ENCODE results near the gene GATAD1. TPM values are rescaled to one million over a fixed set of nuclear protein-coding genes. Genes with fewer than 3 reads are reported as not detected.
A peak's percentile ranks its signal among the peaks of the same experiment; 100 is the strongest.
"Not testable (repeated sequence)": the region's sequence is repeated elsewhere in the genome, so short reads cannot be mapped to it uniquely, and the experiment has no call there.

The GATAD1 gene
- total RNA-seq, 1 experiment from 2014 or later = 37.6 TPM

DNA sequence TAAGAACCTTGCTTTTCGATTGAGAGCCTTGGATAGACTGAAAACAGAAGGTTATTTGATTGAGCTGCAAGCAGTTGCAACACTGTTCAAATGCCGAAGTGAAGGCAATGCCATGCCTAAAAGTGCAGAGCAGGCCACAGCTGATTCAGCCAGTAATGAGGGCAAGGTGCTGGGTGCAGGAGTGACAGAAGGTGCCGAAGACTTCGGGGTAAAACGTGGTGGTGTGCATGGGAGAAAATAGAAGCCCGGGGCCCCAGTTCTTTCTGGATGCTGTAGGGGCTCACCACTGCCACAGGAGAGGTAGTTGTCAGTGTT is 43.6 kb upstream of the GATAD1 start:
- POLR2A ChIA-PET = no interaction called here
- H3K36me3 Mint-ChIP-seq = peaks cover 3% of the 10 kb centered on the region
- peaks cover 6% of the 10 kb centered on the region for H3K4me1 Mint-ChIP-seq
- H3K9me3 Mint-ChIP-seq = no peaks in the 10 kb centered on the region
- DNase-seq (ENCODE audit: low spot score) = no peak
- CTCF ChIA-PET = interaction anchor here (1.4 to 2.2 kb wide), 2 partner anchors 44 to 58 kb away, joined by 5 to 10 read pairs; partner anchors contain the start of gene GATAD1
- H3K27ac Mint-ChIP-seq = peak overlapping the region; percentile 68
- no peak overlapping the region for H3K4me3 Mint-ChIP-seq
- peak; percentile 32 for ATAC-seq
- H3K27me3 Mint-ChIP-seq (ENCODE audit: low read depth) = no peaks in the 10 kb centered on the region
- TF ChIP-seq NFYB (CRISPR knock-in tag; conservative IDR thresholded peaks at IDR 0.05; ENCODE audit: low read depth) (no peak), ZNF263 (CRISPR knock-in tag; IDR thresholded peaks at IDR 0.05; ENCODE audit: low read depth) (no peak), ESRRA (CRISPR knock-in tag; IDR thresholded peaks at IDR 0.05; ENCODE audit: borderline replicate concordance) (no peak), TP53 (CRISPR knock-in tag; IDR thresholded peaks at IDR 0.05) (no peak), ZNF671 (CRISPR knock-in tag; IDR thresholded peaks at IDR 0.05) (no peak)
- TF ChIP-seq, protein P1, sequence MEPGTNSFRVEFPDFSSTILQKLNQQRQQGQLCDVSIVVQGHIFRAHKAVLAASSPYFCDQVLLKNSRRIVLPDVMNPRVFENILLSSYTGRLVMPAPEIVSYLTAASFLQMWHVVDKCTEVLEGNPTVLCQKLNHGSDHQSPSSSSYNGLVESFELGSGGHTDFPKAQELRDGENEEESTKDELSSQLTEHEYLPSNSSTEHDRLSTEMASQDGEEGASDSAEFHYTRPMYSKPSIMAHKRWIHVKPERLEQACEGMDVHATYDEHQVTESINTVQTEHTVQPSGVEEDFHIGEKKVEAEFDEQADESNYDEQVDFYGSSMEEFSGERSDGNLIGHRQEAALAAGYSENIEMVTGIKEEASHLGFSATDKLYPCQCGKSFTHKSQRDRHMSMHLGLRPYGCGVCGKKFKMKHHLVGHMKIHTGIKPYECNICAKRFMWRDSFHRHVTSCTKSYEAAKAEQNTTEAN (CRISPR knock-in tag; IDR thresholded peaks at IDR 0.05) = no peak

DNA sequence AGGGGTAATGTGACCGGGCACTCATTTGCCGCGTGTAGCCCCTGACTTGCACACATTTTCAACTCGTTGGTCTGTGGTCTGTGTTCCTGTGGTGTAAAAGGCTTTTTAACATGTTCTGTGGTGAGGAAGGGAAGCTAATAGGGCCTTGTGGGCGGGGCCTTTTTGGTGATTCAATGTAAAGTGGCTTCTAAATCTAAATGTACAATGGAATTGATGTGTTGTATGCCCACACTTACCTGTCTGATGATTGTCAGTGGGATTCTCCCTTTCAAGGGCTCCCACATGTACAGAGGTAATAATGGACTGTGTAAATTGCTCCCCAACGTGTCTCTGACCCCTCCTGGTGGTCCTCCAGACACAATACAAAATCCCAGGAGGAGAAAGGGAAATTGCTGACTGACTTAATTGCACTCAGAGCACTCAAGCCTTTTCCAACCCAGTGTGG is 43.1 kb upstream of the GATAD1 start:
- no peak for DNase-seq (ENCODE audit: low spot score)
- TF ChIP-seq ELF4 (CRISPR knock-in tag; IDR thresholded peaks at IDR 0.05; ENCODE audit: low read depth) = no peak
- no peak for TF ChIP-seq SMAD3 (CRISPR knock-in tag; IDR thresholded peaks at IDR 0.05; ENCODE audit: borderline replicate concordance)
- no peak for TF ChIP-seq MXD4 (CRISPR knock-in tag; IDR thresholded peaks at IDR 0.05; ENCODE audit: borderline replicate concordance)
- TF ChIP-seq, protein P2, sequence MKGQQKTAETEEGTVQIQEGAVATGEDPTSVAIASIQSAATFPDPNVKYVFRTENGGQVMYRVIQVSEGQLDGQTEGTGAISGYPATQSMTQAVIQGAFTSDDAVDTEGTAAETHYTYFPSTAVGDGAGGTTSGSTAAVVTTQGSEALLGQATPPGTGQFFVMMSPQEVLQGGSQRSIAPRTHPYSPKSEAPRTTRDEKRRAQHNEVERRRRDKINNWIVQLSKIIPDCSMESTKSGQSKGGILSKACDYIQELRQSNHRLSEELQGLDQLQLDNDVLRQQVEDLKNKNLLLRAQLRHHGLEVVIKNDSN (CRISPR knock-in tag; IDR thresholded peaks at IDR 0.05) = no peak
- TF ChIP-seq, protein P3, sequence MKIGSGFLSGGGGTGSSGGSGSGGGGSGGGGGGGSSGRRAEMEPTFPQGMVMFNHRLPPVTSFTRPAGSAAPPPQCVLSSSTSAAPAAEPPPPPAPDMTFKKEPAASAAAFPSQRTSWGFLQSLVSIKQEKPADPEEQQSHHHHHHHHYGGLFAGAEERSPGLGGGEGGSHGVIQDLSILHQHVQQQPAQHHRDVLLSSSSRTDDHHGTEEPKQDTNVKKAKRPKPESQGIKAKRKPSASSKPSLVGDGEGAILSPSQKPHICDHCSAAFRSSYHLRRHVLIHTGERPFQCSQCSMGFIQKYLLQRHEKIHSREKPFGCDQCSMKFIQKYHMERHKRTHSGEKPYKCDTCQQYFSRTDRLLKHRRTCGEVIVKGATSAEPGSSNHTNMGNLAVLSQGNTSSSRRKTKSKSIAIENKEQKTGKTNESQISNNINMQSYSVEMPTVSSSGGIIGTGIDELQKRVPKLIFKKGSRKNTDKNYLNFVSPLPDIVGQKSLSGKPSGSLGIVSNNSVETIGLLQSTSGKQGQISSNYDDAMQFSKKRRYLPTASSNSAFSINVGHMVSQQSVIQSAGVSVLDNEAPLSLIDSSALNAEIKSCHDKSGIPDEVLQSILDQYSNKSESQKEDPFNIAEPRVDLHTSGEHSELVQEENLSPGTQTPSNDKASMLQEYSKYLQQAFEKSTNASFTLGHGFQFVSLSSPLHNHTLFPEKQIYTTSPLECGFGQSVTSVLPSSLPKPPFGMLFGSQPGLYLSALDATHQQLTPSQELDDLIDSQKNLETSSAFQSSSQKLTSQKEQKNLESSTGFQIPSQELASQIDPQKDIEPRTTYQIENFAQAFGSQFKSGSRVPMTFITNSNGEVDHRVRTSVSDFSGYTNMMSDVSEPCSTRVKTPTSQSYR (CRISPR knock-in tag; IDR thresholded peaks at IDR 0.05) = no peak
- no peak overlapping the region for H3K4me3 Mint-ChIP-seq
- ATAC-seq = peak; percentile 73
- no peak overlapping the region; the same call in 1 of the 2 replicates for H3K27ac Mint-ChIP-seq
- H3K27me3 Mint-ChIP-seq (ENCODE audit: low read depth) = no peaks in the 10 kb centered on the region
- POLR2A ChIA-PET = no interaction called here
- H3K36me3 Mint-ChIP-seq = no peaks in the 10 kb centered on the region
- H3K4me1 Mint-ChIP-seq = peaks cover 6% of the 10 kb centered on the region
- CTCF ChIA-PET = interaction anchor here (1.0 to 2.2 kb wide), 5 partner anchors 20 to 225 kb away, joined by 3 to 10 read pairs (median 5); partner anchors contain the start of gene GATAD1
- no peaks in the 10 kb centered on the region for H3K9me3 Mint-ChIP-seq

DNA sequence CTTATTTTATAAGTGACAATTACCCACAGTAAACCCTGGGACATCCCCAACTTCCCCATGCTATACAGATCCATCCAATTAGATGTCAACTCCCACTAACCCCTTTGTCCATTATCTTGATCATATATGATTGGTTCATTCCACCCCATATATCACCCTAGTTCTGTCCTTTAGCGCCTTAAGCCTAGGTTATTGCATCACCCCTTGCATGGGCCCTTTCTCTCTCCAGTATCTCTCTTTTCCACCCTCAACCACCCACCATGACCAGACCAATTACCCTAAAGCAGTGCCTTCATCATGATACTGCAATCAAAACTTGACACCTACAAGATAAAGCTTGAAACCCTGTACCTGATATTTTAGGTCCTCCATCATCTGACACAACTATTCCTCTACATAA is 37.9 kb upstream of the GATAD1 start:
- no peak overlapping the region for H3K4me3 Mint-ChIP-seq
- CTCF ChIA-PET = no interaction called here

DNA sequence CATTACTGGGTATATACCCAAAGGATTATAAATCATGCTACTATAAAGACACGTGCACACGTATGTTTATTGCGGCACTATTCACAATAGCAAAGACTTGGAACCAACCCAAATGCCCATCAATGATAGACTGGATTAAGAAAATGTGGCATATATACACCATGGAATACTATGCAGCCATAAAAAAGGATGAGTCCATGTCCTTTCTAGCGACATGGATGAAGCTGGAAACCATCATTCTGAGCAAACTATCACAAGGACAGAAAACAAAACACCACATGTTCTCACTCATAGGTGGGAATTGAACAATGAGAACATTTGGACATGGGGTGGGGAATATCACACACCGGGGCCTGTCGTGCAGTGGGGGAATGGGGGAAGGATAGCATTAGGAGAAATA is 37.1 kb upstream of the GATAD1 start:
- H3K4me1 Mint-ChIP-seq; CTCF ChIA-PET; H3K27me3 Mint-ChIP-seq (ENCODE audit: low read depth); H3K4me3 Mint-ChIP-seq; H3K27ac Mint-ChIP-seq; H3K36me3 Mint-ChIP-seq; H3K9me3 Mint-ChIP-seq; ATAC-seq; DNase-seq (ENCODE audit: low spot score): not testable (repeated sequence)
- POLR2A ChIA-PET = interaction anchor here (1.1 kb wide), 1 partner anchor 163 kb away, joined by 3 read pairs; no protein-coding TSS in a partner anchor

More for the DNA sequence above, 37.9 kb upstream of the GATAD1 start:
- DNase-seq (ENCODE audit: low spot score) (no peak), ATAC-seq (no peak)
- no peak for TF ChIP-seq ZNF121 (CRISPR knock-in tag; IDR thresholded peaks at IDR 0.05)
- no peak for TF ChIP-seq GRHL2 (CRISPR knock-in tag; IDR thresholded peaks at IDR 0.05; ENCODE audit: insufficient replicate concordance, severe bottlenecking)
- no peak for TF ChIP-seq TEAD4 (CRISPR knock-in tag; IDR thresholded peaks at IDR 0.05)
- TF ChIP-seq, protein P4, sequence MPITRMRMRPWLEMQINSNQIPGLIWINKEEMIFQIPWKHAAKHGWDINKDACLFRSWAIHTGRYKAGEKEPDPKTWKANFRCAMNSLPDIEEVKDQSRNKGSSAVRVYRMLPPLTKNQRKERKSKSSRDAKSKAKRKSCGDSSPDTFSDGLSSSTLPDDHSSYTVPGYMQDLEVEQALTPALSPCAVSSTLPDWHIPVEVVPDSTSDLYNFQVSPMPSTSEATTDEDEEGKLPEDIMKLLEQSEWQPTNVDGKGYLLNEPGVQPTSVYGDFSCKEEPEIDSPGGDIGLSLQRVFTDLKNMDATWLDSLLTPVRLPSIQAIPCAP (CRISPR knock-in tag; IDR thresholded peaks at IDR 0.05) = no peak
- TF ChIP-seq SMAD3 (CRISPR knock-in tag; IDR thresholded peaks at IDR 0.05; ENCODE audit: borderline replicate concordance) = no peak
- no peak for TF ChIP-seq TEAD1 (CRISPR knock-in tag; IDR thresholded peaks at IDR 0.05)
- no peak for TF ChIP-seq ZNF219 (CRISPR knock-in tag; IDR thresholded peaks at IDR 0.05; ENCODE audit: borderline replicate concordance)
- TF ChIP-seq KAT7 (CRISPR knock-in tag; IDR thresholded peaks at IDR 0.05; ENCODE audit: borderline replicate concordance) = no peak
- TF ChIP-seq NR3C1 (CRISPR knock-in tag; conservative IDR thresholded peaks at IDR 0.05; ENCODE audit: low read depth) = no peak
- TF ChIP-seq ZNF396 (CRISPR knock-in tag; IDR thresholded peaks at IDR 0.05; ENCODE audit: borderline replicate concordance) = no peak
- Mint-ChIP-seq H3K27me3 (ENCODE audit: low read depth) (no peaks in the 10 kb centered on the region), H3K4me1 (no peaks in the 10 kb centered on the region; the same call in 1 of the 2 replicates), H3K36me3 (no peaks in the 10 kb centered on the region), H3K27ac (no peak overlapping the region), H3K9me3 (peaks cover 3% of the 10 kb centered on the region; the same call in 1 of the 2 replicates)
- POLR2A ChIA-PET = no interaction called here

All from WTC11 (cell line).